ENCODE results near the gene PTCH1. TPM values are rescaled to one million over a fixed set of nuclear protein-coding genes. Genes with fewer than 3 reads are reported as not detected.

The PTCH1 gene
- polyA plus RNA-seq, 1 of the 3 experiments (the other 2 are of a cell fraction): 3.3 TPM

DNA sequence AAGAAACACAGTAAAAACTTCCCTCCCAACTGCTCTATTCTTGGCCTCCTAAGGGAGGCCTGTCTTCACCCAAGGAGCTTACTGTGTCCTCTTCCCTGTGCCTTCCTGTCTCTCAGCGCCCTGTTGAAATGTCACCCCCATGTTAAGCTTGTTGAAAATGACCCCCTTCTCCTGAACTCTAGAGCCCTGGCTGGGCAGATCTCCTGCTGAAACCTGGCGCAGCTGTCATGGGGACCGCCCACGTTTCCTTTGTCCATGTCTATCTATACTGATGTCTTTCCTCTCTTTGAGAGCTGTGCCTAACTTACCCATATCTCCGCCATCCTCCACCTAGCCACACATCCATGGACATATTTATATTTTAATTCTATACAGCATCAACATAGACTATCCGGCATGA lies 33.3 kb downstream of the PTCH1 start:
- peaks cover 11 to 29% of the 10 kb centered on the region in 2 experiments for H3K36me3 ChIP-seq (replicated peaks in 1 of 2; ENCODE audit: control insufficient read depth in 1 of 2, insufficient read depth in 2 of 2, low read length in 1 of 2)
- 96% methylated on average over 6 of the region's 6 CpGs for WGBS (ENCODE audit: low lambda C conversion rate)

DNA sequence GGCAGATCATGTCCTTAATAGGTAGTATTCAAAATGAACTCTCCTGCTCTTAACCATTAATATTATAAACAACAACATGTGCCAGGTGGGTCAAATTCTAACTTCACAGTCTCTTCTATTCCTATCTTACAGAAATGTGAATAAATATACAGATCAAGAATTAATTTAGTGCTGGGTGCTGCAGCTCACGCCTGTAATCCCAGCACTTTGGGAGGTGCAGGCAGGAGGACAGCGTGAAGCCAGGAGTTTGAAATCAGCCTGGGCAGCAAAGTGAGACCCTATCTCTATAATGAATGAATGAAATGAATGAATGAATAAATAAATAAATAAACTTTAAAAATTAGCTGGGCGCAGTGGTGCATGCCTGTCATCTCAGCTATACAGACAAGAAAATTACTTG lies 34.1 kb downstream of the PTCH1 start:
- WGBS (ENCODE audit: low lambda C conversion rate): 96% methylated on average over 3 of the region's 3 CpGs
- ChIA-PET CTCF (no interaction called here), POLR2A (interaction anchor here (0.8 kb wide), 1 partner anchor 12 kb away, joined by 3 read pairs; no protein-coding TSS in a partner anchor)
- no peaks in the 10 kb centered on the region for H3F3A ChIP-seq (replicated peaks; ENCODE audit: insufficient read depth)
- TF ChIP-seq TEAD4 (IDR thresholded peaks at IDR 0.05; ENCODE audit: borderline replicate concordance, insufficient read depth) (no peak), ELF1 (IDR thresholded peaks at IDR 0.05) (no peak), JUND (IDR thresholded peaks at IDR 0.05) (no peak), GATA2 (CRISPR knock-in tag; IDR thresholded peaks at IDR 0.05) (no peak), MEF2A (IDR thresholded peaks at IDR 0.05; ENCODE audit: borderline replicate concordance, low read depth) (no peak), EZH2phosphoT487 (IDR thresholded peaks at IDR 0.05; ENCODE audit: borderline replicate concordance, low read depth) (no peak), TAF1 (IDR thresholded peaks at IDR 0.05; ENCODE audit: borderline replicate concordance, low read depth, low read length) (no peak)
- TF ChIP-seq, protein P1, sequence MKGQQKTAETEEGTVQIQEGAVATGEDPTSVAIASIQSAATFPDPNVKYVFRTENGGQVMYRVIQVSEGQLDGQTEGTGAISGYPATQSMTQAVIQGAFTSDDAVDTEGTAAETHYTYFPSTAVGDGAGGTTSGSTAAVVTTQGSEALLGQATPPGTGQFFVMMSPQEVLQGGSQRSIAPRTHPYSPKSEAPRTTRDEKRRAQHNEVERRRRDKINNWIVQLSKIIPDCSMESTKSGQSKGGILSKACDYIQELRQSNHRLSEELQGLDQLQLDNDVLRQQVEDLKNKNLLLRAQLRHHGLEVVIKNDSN (IDR thresholded peaks at IDR 0.05; ENCODE audit: borderline replicate concordance, low read depth): no peak
- TF ChIP-seq, protein P2, sequence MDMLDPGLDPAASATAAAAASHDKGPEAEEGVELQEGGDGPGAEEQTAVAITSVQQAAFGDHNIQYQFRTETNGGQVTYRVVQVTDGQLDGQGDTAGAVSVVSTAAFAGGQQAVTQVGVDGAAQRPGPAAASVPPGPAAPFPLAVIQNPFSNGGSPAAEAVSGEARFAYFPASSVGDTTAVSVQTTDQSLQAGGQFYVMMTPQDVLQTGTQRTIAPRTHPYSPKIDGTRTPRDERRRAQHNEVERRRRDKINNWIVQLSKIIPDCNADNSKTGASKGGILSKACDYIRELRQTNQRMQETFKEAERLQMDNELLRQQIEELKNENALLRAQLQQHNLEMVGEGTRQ (IDR thresholded peaks at IDR 0.05; ENCODE audit: borderline replicate concordance, low read depth, low read length): no peak
- H3K27ac ChIP-seq (ENCODE audit: low read depth in 2 of 2, low read length in 1 of 2): no peak overlapping the region
- H3K4me3 ChIP-seq (ENCODE audit: low read depth in 2 of 2, low read length in 1 of 2): no peak overlapping the region
- no peaks in the 10 kb centered on the region for H3K9me3 ChIP-seq
- 0 out of 2 replicates have a peak, but pooled peaks cover 3% of the 10 kb centered on the region for H4K20me1 ChIP-seq (ENCODE audit: insufficient read depth)
- peaks cover 11 to 36% of the 10 kb centered on the region in 2 experiments for H3K36me3 ChIP-seq (replicated peaks in 1 of 2; ENCODE audit: control insufficient read depth in 1 of 2, insufficient read depth in 2 of 2, low read length in 1 of 2)
- no peak overlapping the region for H3K9ac ChIP-seq
- H3K79me2 ChIP-seq (ENCODE audit: insufficient read depth): no peaks in the 10 kb centered on the region
- no peaks in the 10 kb centered on the region for H3K27me3 ChIP-seq (ENCODE audit: insufficient read depth)
- H2AFZ ChIP-seq (ENCODE audit: low read depth): no peak overlapping the region
- peaks cover 0 to 8% of the 10 kb centered on the region in 2 experiments; a peak in 1 of 4 replicates for H3K4me1 ChIP-seq (ENCODE audit: control insufficient read depth in 1 of 2, insufficient read depth in 2 of 2, low read depth in 1 of 2, low read length in 1 of 2)
- no peaks in the 10 kb centered on the region for H3K9me2 ChIP-seq
- H3K4me2 ChIP-seq: no peak overlapping the region
- no peak for DNase-seq

More for the DNA sequence above, 33.3 kb downstream of the PTCH1 start:
- Histone ChIP-seq H3K9ac (no peak overlapping the region), H2AFZ (ENCODE audit: low read depth) (no peak overlapping the region), H3K4me3 (ENCODE audit: low read depth in 2 of 2, low read length in 1 of 2) (no peak overlapping the region), H3K27ac (ENCODE audit: low read depth in 2 of 2, low read length in 1 of 2) (no peak overlapping the region), H3F3A (replicated peaks; ENCODE audit: insufficient read depth) (no peaks in the 10 kb centered on the region), H3K27me3 (ENCODE audit: insufficient read depth) (no peaks in the 10 kb centered on the region), H3K4me1 (ENCODE audit: control insufficient read depth in 1 of 2, insufficient read depth in 2 of 2, low read depth in 1 of 2, low read length in 1 of 2) (peaks cover 0 to 8% of the 10 kb centered on the region in 2 experiments; a peak in 1 of 4 replicates), H3K79me2 (ENCODE audit: insufficient read depth) (no peaks in the 10 kb centered on the region), H3K4me2 (no peak overlapping the region), H3K9me3 (no peaks in the 10 kb centered on the region), H4K20me1 (ENCODE audit: insufficient read depth) (0 out of 2 replicates have a peak, but pooled peaks cover 3% of the 10 kb centered on the region), H3K9me2 (no peaks in the 10 kb centered on the region)
- CTCF ChIA-PET: no interaction called here
- TF ChIP-seq, protein P2 (IDR thresholded peaks at IDR 0.05; ENCODE audit: borderline replicate concordance, low read depth, low read length): no peak
- TF ChIP-seq FOXM1 (IDR thresholded peaks at IDR 0.05; ENCODE audit: low read depth): no peak
- TF ChIP-seq RAD21 (IDR thresholded peaks at IDR 0.05; ENCODE audit: low read length): no peak
- no peak for TF ChIP-seq NRF1 (IDR thresholded peaks at IDR 0.05; ENCODE audit: low read depth, low read length)
- TF ChIP-seq, protein P3, sequence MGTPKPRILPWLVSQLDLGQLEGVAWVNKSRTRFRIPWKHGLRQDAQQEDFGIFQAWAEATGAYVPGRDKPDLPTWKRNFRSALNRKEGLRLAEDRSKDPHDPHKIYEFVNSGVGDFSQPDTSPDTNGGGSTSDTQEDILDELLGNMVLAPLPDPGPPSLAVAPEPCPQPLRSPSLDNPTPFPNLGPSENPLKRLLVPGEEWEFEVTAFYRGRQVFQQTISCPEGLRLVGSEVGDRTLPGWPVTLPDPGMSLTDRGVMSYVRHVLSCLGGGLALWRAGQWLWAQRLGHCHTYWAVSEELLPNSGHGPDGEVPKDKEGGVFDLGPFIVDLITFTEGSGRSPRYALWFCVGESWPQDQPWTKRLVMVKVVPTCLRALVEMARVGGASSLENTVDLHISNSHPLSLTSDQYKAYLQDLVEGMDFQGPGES (IDR thresholded peaks at IDR 0.05; ENCODE audit: low read depth, low read length): no peak
- no peak for TF ChIP-seq POLR2AphosphoS5 (IDR thresholded peaks at IDR 0.05; ENCODE audit: low read depth, low read length)
- no peak for TF ChIP-seq RXRA (IDR thresholded peaks at IDR 0.05; ENCODE audit: borderline replicate concordance, low read depth)
- POLR2A ChIA-PET: interaction anchor here (0.8 kb wide), 1 partner anchor 11 kb away, joined by 3 read pairs; no protein-coding TSS in a partner anchor
- no peak for DNase-seq
